Activated naive CD4-positive, alpha-beta T cell treated with anti-CD3 and anti-CD28 coated beads, Interleukin-2, amount 50 U/mL, for 72 hours (primary cell): Measurements from ENCODE around the gene ZC3H18. TPM values are rescaled to one million over a fixed set of nuclear protein-coding genes. Genes with fewer than 3 reads are reported as not detected.

Experiments
- ATAC-seq, 2 donors: fragments of 150-1000 bp; cut with Tn5 transposase; 2 replicates each; pipeline ENCODE4 v1.10.0; 2021; ENCODE audit warnings: mild to moderate bottlenecking in 2 of 2, moderate library complexity in 2 of 2
- DNase-seq, 2 donors: peaks; one replicate each; pipeline ENCODE4 v3.0.0; 2021 to 2022; ENCODE audit warnings: low spot score in 2 of 2
- H3K27ac Mint-ChIP-seq, 2 donors: one replicate each; pipeline ENCODE4 v1.8.0; 2022; ENCODE audit warnings: mild to moderate bottlenecking in 2 of 2, mixed read lengths in 2 of 2
- H3K36me3 Mint-ChIP-seq, 2 donors: one replicate each; pipeline ENCODE4 v1.8.0; 2022; ENCODE audit warnings: mixed read lengths in 2 of 2
- H3K9me3 Mint-ChIP-seq, 2 donors: one replicate each; pipeline ENCODE4 v1.8.0; 2022; ENCODE audit warnings: mixed read lengths in 2 of 2
- total RNA-seq, 2 donors: library from RNA; stranded (reverse); gene quantifications; one replicate each; pipeline ENCODE4 v1.2.3, GENCODE V29; 2022

ZC3H18 gene
- total RNA-seq, 2 donors from 2014 or later: 70.3 to 71.9 TPM

DNA sequence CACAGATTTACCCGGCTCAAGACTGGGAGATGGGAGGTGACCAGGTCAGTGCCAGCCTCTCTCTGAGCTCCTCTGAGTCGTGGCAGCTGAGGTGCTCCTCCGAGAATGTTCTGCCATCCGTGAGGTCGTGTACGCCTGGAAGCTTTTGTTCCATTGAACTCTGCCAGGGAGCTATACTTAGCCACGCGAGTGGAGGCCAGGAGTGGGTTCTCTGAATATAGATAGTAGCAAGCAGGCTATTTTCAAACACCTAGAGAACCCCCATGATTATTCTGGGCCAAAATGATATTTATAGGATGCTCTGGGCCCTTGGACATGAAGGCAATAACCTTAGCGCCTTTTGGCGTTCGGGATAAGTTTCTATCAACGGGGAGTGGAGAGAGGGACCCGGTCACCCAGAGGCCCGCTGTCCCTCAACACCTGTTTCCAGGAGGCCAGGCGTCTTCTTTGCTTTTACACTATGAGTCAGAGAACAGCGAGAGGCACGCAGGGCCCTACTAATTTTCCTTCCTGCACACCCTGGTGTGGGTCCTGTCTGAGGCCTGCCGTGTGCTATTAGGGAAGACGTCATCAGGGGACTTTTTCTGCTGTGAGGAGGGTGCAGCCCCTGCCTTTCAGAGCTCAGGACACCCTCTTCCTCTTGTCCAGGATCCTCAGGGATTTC lies 103.6 kb downstream of the ZC3H18 start:
- Mint-ChIP-seq H3K36me3 (no peaks in the 10 kb centered on the region), H3K27ac (peak overlapping the region in 1 of 2 donors; percentile 29), H3K9me3 (no peaks in the 10 kb centered on the region)
- no peak for ATAC-seq
- no peak for DNase-seq

DNA sequence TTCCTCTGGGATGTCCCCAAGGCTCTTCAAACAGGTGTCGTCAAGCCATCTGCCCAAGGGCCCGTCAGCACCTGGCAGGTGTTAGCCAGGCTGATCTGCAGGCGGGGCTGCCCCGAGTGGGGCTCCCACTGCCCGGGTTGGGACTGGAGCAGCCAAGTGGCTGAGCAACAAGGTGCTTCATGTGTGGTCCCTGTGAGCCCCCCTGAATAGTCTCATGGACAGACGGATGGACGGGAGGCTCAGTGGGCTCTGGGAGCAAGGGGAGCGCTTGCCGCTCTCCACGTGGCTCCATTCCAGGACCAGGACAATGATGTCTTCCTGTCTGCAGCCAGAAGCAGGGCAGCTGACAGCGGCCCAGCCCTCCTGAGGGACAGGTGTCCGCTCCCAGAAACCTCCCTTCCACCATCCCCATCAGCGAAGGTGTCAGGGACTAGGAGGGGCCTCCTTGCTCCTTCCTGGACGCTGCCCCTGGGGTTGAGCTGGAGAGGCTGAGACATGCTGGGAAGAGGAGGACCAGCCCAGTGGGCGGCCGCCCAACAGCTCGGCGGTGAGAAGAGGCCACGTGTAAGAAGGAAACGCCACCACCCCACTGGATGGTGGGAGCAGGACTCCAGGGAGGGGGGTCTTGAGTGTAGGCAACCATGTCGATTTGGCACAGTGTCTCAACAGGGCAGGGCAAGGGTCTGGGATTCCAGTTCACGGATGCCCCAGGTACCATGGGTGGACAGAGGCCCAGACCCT lies 106.5 kb downstream of the ZC3H18 start:
- peak overlapping the region; percentile 9 to 35 for H3K27ac Mint-ChIP-seq
- H3K36me3 Mint-ChIP-seq: no peaks in the 10 kb centered on the region
- DNase-seq (no peak), ATAC-seq (no peak)
- no peaks in the 10 kb centered on the region for H3K9me3 Mint-ChIP-seq

DNA sequence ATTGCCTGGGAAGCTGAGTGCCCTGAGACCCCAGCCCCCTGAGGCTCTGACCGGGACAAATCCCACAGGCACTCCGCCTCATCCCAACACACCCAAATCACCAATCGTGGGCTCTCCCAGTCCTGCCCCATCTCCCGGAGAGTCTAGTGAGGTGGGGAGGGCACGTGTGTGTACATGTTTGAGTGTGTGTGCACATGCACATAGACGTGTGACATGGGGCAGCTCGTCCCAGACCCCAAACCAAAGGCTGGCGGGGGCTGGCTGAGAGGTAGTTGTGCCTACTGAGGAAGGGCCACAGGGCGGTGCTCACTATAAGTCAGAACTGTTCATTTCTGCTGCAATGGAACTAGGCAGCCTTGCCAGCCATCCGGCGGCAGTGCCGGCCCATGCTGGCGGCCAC lies 107.5 kb downstream of the ZC3H18 start:
- Mint-ChIP-seq H3K9me3 (no peaks in the 10 kb centered on the region), H3K27ac (peak overlapping the region in 1 of 2 donors; percentile 23), H3K36me3 (no peaks in the 10 kb centered on the region)
- ATAC-seq: no peak
- DNase-seq: no peak

DNA sequence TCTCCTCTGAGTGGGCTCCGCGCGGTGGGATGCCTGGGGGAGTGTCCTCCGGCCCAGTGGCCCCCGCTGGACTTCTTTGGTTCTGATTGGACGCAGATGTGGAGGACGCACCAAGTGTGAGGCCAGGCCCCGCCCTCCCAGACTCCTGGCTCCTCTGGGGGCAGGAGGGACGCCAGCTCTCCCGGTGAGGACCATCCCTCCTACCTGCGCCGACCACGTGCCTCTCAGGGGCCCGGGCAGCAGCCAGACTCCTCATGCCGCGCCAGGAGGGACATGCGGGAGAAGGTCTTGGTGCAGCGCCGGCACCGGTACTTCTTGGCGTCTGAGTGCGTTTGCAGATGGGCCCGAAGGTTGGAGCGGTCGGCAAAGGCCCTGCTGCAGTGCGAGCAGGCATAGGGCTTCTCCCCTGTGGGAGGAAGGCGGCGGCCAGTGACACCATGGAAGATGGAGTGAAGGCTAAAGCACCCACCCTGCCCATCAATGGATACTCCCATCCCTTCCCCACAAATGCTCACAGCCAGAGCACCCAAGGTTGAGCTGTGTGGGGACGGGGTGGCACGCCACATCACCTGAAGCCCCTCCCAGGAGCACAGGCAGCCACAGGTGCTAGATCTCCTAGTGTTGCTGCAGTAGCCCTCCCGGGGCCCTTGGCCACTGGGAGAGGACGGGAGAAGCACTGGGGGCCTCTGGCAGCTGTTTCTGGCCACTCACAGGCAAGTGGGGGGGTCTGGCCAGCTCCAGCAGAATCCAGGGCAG lies 108.2 kb downstream of the ZC3H18 start:
- ATAC-seq (no peak), DNase-seq (no peak)
- Mint-ChIP-seq H3K36me3 (no peaks in the 10 kb centered on the region), H3K27ac (no peak overlapping the region), H3K9me3 (no peaks in the 10 kb centered on the region)

DNA sequence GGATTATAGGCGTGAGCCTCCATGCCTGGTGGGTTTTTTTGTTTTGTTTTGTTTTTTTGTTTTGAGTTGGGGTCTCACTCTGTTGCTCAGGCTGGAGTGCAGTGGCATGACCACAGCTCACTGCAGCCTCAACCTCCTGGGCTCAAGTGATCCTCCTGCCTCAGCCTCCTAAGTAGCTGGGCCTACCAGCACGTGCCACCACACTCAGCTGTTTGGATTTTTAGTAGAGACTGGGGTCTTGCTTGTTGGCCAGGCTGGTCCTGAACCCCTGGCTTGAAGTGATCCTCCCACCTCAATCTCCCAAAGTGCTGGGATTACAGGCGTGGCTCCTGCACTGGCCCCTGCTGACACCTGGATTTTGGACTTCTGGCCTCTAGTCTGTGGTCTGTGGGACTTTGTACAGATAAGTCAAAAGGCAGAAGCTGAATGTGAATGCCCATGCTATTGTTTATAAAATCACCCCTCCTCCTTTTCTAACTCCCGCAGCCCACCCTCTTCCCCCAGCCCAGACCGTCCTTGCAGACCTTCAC lies 110.4 kb downstream of the ZC3H18 start:
- no peak for ATAC-seq
- no peaks in the 10 kb centered on the region for H3K9me3 Mint-ChIP-seq
- H3K27ac Mint-ChIP-seq: peak overlapping the region in 1 of 2 donors; percentile 86
- no peaks in the 10 kb centered on the region for H3K36me3 Mint-ChIP-seq
- no peak for DNase-seq

DNA sequence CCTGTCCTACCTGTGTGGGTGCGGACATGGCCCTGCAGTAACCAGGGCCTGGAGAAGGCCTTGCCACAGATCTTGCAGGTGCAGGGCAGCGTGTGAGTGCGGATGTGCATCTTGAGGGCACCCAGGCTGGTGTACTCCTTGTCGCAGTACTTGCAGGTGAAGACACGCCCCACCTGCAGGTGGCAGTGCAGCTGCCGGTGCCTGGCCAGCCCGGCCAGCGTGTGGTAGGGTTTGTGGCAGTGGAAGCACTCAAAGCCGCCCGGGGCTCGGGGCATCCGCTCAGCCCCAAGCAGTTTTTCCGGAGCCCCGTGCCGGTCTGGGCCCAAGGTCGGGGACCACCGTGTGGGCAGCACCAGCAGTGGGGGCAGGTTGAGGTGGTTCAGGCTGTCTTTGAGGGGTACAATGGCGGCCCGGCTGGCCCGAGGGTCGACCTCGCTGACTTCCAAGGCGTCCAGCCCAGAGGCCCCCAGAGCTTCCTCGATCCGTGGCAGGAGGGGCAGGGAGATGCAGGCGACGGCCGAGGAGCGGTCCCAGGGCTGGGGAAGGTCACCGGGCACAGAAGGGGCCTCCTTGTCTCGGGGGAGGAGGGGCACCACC lies 111.0 kb downstream of the ZC3H18 start:
- ATAC-seq: peak in 1 of 2 donors; percentile 29
- peak in 1 of 2 donors; percentile 56 for DNase-seq
- H3K36me3 Mint-ChIP-seq: no peaks in the 10 kb centered on the region
- peak overlapping the region in 1 of 2 donors; percentile 86 for H3K27ac Mint-ChIP-seq
- H3K9me3 Mint-ChIP-seq: no peaks in the 10 kb centered on the region

Other genes starting within 250 kb of the ZC3H18 start
- gene ZNF469, start 187.4 kb upstream of the ZC3H18 start, total RNA-seq: under 1 TPM; 0.07 to 0.54 TPM
- gene ZFPM1, start 117.1 kb upstream of the ZC3H18 start, total RNA-seq: 10 to 100 TPM; 15.5 to 25.1 TPM
- not detected for gene IL17C, start 68.2 kb downstream of the ZC3H18 start, total RNA-seq
- gene CYBA, start 80.7 kb downstream of the ZC3H18 start, total RNA-seq: 100 to 1,000 TPM; 112 to 267 TPM
- gene MVD, start 92.7 kb downstream of the ZC3H18 start, total RNA-seq: 10 to 100 TPM; 91.6 to 96.1 TPM
- 1 to 10 TPM; 5.4 to 6.4 TPM for gene SNAI3, start 116.1 kb downstream of the ZC3H18 start, total RNA-seq
- gene RNF166, start 136.0 kb downstream of the ZC3H18 start, total RNA-seq: 10 to 100 TPM; 47.5 to 82.5 TPM
- 10 to 100 TPM; 32.2 to 35.5 TPM for gene CTU2, start 136.1 kb downstream of the ZC3H18 start, total RNA-seq
- gene PIEZO1, start 214.8 kb downstream of the ZC3H18 start, total RNA-seq: 100 to 1,000 TPM in 1 of 2 donors, 10 to 100 TPM in 1; 55.7 to 128 TPM
- gene CDT1, start 233.4 kb downstream of the ZC3H18 start, total RNA-seq: 100 to 1,000 TPM; 145 to 240 TPM
- gene APRT, start 241.5 kb downstream of the ZC3H18 start, total RNA-seq: 100 to 1,000 TPM; 145 to 168 TPM